Thoracic aorta (tissue), 2 donors: Measurements from ENCODE around the gene TAF1B. TPM values are rescaled to one million over a fixed set of nuclear protein-coding genes. Genes with fewer than 3 reads are reported as not detected.

ENCODE experiments used
- ATAC-seq: fragments of 150-250 bp; one replicate; pipeline ENCODE4 v1.8.0; 2017; ENCODE audit warnings: low read depth; ENCODE audit not compliant: insufficient number of reproducible peaks, low FRiP score
- DNase-seq: peaks from one replicate; pipeline ENCODE4 v3.0.0-alpha.2; 2020; ENCODE audit warnings: low spot score
- H3K27ac ChIP-seq, 2 donors: fragments of 200-600 bp; sonication (generic); 1 replicate in 1 of 2; 2 replicates in 1 of 2; pipeline ENCODE4 v1.5.1; 2016; ENCODE audit warnings: mild to moderate bottlenecking in 2 of 2, moderate library complexity in 2 of 2
- H3K27me3 ChIP-seq: fragments of 200-600 bp; sonication (generic); replicated peaks from 2 replicates; pipeline ENCODE4 v1.6.0; 2016; ENCODE audit warnings: mild to moderate bottlenecking; ENCODE audit not compliant: insufficient read depth
- H3K36me3 ChIP-seq: fragments of 200-600 bp; sonication (generic); one replicate; pipeline ENCODE4 v1.5.1; 2016
- H3K4me1 ChIP-seq, 2 donors: fragments of 200-600 bp; sonication (generic); 1 replicate in 1 of 2; 2 replicates in 1 of 2; pipeline versions ENCODE4 v1.5.1 to v1.6.0; 2016; ENCODE audit warnings: low read depth in 2 of 2, mild to moderate bottlenecking in 1 of 2; ENCODE audit not compliant: control insufficient read depth in 1 of 2
- H3K4me3 ChIP-seq: fragments of 200-600 bp; sonication (generic); 2 replicates; pipeline ENCODE4 v1.5.1; 2016; ENCODE audit warnings: mild to moderate bottlenecking
- H3K9me3 ChIP-seq: fragments of 200-600 bp; sonication (generic); 2 replicates; pipeline ENCODE4 v1.5.1; 2016
- total RNA-seq, 2 donors: library from RNA; depleted of rRNA; stranded (reverse); fragments of >200 nt; gene quantifications; one replicate each; pipeline versions ENCODE4 v1.1.0 to v1.2.3, GENCODE V29; 2016
- TF ChIP-seq, protein P1 (sequence below): fragments of 200-600 bp; sonication (generic); IDR thresholded peaks from one replicate; pipeline ENCODE4 v1.5.1; 2019; ENCODE audit warnings: antibody characterized with exemption

Gene TAF1B
- total RNA-seq, 2 donors from 2014 or later = 8.3 to 11.2 TPM

DNA sequence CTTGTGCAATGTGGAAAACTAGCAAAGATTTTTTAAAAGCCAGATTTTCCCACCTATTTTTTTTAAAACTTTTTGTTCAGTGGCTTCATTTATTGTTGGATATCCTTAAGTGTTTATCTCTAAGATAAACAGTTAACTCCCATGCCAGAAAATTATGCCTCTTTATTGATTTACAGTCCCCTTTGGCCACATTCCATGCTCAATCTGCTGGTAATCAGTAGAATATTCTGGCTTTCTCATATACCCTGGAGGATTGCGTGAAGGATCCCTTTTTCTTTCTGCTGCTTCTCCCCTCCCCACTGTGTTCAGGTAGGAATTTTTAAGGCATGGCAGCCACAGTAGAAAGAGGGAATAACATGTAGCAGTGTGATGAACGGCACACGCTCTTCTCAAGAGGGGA is 110.9 kb downstream of the TAF1B start:
- DNase-seq (no peak), ATAC-seq (no peak)
- no peak overlapping the region for H3K27ac ChIP-seq
- H3K36me3 ChIP-seq = no peaks in the 10 kb centered on the region
- TF ChIP-seq, protein P1, sequence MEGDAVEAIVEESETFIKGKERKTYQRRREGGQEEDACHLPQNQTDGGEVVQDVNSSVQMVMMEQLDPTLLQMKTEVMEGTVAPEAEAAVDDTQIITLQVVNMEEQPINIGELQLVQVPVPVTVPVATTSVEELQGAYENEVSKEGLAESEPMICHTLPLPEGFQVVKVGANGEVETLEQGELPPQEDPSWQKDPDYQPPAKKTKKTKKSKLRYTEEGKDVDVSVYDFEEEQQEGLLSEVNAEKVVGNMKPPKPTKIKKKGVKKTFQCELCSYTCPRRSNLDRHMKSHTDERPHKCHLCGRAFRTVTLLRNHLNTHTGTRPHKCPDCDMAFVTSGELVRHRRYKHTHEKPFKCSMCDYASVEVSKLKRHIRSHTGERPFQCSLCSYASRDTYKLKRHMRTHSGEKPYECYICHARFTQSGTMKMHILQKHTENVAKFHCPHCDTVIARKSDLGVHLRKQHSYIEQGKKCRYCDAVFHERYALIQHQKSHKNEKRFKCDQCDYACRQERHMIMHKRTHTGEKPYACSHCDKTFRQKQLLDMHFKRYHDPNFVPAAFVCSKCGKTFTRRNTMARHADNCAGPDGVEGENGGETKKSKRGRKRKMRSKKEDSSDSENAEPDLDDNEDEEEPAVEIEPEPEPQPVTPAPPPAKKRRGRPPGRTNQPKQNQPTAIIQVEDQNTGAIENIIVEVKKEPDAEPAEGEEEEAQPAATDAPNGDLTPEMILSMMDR = no peak
- H3K9me3 ChIP-seq = no peaks in the 10 kb centered on the region
- no peak overlapping the region for H3K4me3 ChIP-seq
- H3K27me3 ChIP-seq = peaks cover 5% of the 10 kb centered on the region
- peaks cover 4 to 8% of the 10 kb centered on the region in 2 donors for H3K4me1 ChIP-seq

DNA sequence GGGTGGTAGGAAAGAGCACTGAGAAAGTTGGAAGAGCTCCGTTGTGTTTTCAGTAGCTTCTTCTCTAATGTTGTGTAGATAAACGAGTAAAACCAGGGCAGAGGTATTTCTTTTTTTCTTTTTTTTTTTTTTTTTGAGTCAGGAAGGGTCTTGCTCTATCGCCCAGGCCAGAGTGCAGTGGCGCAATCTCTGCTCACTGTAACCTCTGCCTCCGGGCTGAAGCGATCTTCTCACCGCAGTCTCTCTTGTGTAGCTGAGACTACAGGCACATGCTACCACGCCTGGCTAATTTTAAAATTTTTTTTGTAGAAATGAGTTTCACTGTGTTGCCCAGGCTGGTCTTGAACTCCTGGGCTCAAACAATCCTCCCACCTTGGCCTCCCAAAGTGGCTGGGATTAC is 114.8 kb downstream of the TAF1B start:
- Histone ChIP-seq H3K4me3 (no peak overlapping the region), H3K27ac (no peak overlapping the region), H3K27me3 (no peaks in the 10 kb centered on the region), H3K4me1 (no peaks in the 10 kb centered on the region), H3K36me3 (no peaks in the 10 kb centered on the region), H3K9me3 (no peaks in the 10 kb centered on the region)
- TF ChIP-seq, protein P1 = no peak
- ATAC-seq = no peak
- DNase-seq = no peak

DNA sequence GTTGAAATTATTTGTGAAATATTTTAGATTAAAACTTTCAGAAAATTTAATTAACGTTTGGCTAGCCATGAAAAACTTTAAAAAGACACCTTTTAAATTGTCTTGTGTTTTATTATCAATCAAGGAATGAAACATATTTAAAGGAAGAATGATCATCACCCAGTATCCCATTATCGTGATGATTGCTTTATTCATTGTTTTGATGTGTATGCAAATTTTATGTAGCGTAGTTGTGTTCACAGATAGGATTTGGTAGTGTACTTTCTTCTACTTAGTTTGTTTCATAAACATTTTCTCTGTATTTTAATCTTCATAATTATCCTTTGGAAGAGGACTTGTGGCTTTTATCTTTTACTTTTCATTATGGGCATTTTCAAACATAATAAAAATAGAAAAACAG is 116.0 kb downstream of the TAF1B start:
- no peak for DNase-seq
- Histone ChIP-seq H3K9me3 (no peaks in the 10 kb centered on the region), H3K27ac (no peak overlapping the region), H3K36me3 (no peaks in the 10 kb centered on the region), H3K4me1 (no peaks in the 10 kb centered on the region), H3K4me3 (no peak overlapping the region), H3K27me3 (no peaks in the 10 kb centered on the region)
- no peak for ATAC-seq
- TF ChIP-seq, protein P1 = no peak

DNA sequence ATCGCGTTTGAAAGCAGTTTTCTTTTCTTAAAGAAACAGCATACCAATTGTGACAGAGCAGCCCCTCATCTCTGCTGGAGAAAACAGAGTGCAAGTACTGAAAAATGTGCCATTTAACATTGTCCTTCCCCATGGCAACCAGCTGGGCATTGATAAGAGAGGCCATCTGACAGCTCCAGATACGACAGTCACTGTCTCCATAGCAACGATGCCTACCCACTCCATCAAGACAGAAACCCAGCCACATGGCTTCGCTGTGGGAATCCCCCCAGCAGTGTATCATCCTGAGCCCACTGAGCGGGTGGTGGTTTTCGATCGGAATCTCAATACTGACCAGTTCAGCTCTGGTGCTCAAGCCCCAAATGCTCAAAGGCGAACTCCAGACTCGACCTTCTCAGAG is 117.7 kb downstream of the TAF1B start:
- ATAC-seq (no peak), DNase-seq (no peak)
- Histone ChIP-seq H3K4me3 (no peak overlapping the region), H3K27ac (no peak overlapping the region), H3K36me3 (no peaks in the 10 kb centered on the region), H3K27me3 (no peaks in the 10 kb centered on the region), H3K4me1 (no peaks in the 10 kb centered on the region), H3K9me3 (no peaks in the 10 kb centered on the region)
- TF ChIP-seq, protein P1 = no peak

DNA sequence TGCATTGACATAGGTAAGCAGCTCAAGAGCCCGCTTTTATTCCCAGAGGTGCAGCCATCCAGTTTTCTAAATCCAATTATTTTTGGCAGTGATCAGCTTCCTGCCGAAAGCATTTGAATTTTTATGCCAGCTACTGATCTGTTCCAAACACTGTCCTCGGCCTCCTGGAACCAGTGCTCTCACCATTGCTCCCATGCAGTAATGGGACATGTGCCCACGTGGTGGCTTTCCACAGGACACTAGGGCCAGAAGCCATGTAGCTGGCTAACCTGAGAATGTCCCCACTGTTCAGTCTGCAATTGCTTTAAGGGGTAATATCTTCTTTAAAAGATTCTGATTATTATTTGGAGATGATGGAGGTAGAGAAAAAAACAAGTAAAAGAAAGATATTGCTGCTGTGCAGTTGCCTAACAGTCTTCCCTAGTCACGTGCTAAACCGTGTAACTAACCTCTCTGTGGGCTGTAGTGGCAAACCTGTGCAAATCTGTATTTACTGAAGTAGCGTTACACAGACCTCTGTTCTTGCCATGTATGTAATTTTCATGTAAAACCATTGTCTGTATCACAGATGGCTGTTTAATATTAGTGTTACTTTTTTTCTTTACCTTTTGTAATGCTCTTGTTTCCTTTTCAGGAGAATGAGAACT is 121.2 kb downstream of the TAF1B start:
- Histone ChIP-seq H3K9me3 (no peaks in the 10 kb centered on the region), H3K4me3 (no peak overlapping the region), H3K36me3 (no peaks in the 10 kb centered on the region), H3K27ac (no peak overlapping the region), H3K27me3 (no peaks in the 10 kb centered on the region), H3K4me1 (no peaks in the 10 kb centered on the region)
- no peak for DNase-seq
- TF ChIP-seq, protein P1 = no peak
- no peak for ATAC-seq
